NCI-H1694 (cell line): Measurements from ENCODE around the gene RAD23A.
A peak's percentile ranks its signal among the peaks of the same experiment; 100 is the strongest.
"Not testable (repeated sequence)": the region's sequence is repeated elsewhere in the genome, so short reads cannot be mapped to it uniquely, and the experiment has no call there.

Experiments
- DNase-seq: peaks from one replicate; lab custom pipeline; 2025; lab: John Stamatoyannopoulos, UW

Gene RAD23A

DNA sequence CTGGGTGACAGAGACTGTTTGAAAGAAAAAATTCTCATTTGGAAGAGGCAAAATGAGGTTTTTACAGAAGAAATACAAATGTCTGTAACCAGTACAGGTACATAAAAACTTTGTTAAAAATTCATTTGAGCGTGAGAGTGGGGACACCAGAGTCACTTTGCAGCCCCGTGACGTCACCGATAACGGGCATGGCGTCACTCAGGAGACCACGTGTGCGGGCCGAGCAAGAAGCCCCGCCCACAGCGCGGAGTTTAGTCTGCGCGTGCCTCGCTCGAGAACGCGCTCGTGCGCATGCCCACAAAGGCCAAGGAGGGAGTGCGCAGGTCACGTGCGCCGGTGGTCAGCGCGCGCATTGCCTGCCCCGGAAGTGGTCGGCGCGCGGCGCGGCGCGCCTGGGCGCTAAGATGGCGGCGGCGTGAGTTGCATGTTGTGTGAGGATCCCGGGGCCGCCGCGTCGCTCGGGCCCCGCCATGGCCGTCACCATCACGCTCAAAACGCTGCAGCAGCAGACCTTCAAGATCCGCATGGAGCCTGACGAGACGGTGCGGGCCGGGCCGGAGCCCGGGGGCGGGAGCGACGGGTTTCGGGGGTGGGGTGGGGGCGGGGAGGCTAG lies at the start of gene RAD23A:
RAD23A (plus strand) TSS at position 384 of the 613 bp plus-strand sequence; CDS start at position 471, 87 bp downstream.
- peak; percentile 81 for DNase-seq

DNA sequence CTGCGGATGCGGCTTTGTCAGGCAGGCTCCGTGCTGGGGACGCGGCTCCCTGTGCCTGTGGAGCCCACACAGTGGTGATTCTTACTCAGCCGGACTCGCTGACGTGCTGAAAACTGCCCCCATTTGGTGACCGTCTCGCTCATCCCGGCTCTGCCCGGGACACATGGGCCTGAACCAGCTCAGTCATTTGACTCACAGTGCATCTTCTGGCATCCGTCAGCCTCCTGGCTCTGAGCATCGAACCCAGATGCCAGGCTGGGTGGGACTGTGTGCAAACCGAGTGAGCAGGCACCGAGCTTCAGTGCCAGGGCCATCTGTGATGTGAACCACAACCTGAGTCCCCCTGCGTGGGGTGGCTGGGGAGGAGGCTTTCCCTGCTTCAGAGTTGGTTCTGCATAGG lies 49.2 kb upstream of the RAD23A start:
- no peak for DNase-seq

DNA sequence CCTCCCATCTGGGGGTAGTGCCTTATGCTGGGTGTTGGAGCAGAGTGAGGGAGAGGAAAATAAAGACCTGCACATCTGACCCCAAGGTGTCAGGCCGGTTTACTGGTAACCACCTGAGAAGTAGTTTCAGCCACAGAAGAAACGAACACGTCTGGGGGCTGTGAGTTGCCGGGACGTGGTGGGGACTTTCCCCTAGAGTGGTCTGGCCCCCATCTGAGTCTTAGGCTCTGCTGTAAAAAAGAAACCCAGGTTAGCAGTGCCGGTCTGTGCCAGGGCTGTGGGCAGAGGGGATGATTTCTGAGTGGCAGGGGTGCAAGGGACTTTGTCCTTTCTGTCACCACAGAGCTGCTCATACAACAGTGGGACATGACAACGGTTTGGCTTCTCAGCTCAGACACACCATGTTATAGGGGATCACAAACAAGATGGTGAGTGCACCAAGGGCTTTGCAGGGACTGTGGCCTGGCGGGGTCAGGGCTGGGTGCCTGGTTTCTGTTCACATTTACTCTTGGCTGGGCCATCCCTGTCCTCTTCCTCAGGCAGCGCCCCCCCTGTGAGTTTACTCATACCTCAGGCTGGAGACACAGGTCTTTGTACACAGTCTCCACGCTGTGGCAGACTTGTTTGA lies 45.7 kb upstream of the RAD23A start:
- DNase-seq: no peak

DNA sequence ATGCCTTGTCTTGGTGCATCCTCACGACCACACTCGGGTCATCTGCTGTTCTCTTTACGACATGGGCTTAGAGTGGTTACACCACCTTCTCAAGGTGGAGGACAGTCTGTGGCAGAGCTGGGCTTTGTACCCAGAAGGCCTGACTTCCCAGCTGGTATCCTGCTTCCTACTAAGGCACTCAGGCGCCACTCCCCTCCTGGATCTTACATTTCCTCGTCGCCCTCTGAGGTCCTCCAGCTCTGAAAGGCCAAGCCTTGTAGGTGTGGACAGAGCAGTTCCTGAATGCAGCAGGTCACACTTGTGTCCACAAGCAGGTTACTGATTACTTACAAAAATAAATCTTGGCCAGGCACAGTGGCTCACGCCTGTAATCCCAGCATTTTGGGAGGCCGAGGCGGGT lies 38.5 kb upstream of the RAD23A start:
- no peak for DNase-seq

DNA sequence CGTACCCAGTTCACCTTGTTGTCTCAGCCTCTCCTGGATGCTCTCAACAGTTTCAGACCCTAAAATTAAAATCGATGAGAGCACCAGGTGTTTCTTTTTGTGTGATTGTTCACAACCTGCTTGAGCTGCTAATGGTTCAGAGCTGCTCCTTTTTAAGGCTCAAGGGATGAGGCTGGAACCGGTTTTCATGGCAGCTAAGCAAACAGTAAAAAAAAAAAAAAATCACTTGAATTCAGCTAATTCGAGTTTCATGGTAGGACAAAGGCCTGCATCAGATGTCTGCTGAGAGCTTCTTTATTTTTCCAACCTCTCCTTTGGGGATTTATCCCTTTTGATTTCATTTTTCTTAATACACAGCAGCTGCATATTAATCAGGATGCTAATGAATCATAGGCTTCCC lies 33.1 kb upstream of the RAD23A start:
- DNase-seq: no peak

DNA sequence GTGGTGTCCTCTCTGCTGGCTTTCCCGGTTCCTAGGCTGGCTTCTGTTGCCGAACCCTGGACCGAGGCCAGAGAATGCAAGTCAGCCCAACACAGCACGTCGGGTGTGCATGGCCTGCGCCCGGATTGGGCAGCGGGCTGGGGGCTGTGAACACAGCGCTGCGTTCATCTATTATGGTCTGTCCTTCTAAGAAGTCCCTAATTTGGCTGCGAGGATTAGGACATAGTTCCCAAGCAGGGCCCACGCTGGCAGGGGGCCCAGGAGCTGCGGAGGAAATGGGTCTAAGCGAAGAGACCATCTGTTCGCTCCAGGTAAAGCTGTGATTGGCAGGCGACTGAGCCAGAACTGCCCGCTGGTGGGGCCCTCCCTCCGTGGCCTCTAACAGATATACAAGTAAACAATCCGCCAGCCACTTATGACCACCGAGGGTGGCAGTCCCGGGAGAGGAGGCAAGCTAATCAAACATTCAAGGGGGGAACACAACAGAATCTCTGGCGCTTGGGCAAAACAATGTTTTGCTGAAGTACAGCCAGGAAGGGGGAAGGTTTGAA lies 32.6 kb upstream of the RAD23A start:
- DNase-seq: peak; percentile 94

DNA sequence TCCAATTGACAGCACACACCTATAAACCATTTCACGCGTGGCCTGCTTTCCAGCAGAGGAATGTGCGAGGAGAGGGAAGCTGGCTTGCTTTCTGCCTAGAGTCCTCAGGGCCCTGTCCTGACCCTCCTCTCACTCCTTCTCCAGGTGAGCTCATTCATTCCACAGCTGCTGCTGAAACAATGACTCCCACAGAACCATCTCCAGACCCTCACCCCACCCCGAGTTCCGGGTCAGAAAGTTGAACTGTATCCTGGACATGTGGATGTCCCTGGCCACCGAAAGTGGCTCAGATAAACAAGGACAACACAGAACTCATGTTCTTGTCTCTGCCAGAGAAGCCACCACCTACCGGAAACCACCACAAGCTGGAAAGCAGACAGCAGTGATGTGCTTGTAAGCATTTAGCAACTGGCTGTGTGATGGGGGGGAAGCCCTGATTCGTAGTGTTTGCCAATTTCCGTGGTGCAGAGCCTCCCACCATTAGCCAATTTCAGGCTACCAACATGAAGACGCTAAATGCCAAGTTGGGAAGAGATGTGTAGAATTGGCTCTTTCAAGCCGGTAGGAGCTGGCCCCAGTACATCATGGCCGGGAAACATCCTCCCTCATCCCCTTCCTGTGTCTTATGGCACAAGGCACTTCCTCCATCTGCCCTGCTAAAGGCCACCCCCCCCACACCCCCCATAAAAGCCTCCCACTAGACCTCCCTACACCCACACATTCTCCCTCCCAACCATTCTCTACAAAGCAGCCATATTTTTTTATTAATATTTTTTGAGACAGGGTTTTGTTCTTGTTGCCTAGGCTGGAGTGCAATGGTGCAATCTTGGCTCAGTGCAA lies 31.6 kb upstream of the RAD23A start:
- no peak for DNase-seq

DNA sequence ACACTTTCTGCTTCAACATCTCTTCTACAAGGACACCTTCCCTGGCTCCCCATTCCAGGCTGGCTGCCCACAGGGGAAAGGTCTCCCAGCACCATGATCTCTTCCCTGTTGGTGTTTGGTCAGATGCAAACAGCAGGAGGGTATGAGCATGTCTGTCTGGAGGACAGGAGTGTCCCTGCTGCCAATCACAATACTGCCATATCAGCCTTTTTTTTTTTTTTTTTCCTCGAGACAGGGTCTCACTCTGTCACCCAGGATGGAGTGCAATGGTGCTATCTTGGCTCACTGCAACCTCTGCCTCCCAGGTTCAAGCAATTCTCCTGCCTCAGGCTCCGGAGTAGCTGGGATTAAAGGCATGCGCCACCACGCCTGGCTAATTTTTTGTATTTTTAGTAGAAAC lies 29.8 kb upstream of the RAD23A start:
- DNase-seq: not testable (repeated sequence)

DNA sequence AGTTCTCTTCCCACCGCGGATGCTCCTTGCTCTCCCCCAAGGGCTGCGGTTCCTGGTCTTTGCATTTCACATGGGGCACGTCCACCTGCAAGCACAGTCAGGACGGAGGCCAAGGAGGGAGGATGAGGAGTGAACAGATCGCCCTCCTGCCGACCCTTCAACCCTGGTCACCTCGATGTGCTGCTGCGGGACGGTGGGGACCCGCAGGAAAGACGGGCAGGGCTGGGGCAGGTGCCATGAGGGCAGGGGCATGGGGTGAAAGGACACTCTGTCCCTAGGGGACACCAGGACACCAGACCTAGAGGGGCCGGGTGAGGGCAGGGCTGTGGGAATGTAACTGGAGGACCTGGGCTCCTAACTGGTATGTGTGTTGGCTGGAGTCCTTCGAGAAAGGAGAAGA lies 27.4 kb upstream of the RAD23A start:
- no peak for DNase-seq

DNA sequence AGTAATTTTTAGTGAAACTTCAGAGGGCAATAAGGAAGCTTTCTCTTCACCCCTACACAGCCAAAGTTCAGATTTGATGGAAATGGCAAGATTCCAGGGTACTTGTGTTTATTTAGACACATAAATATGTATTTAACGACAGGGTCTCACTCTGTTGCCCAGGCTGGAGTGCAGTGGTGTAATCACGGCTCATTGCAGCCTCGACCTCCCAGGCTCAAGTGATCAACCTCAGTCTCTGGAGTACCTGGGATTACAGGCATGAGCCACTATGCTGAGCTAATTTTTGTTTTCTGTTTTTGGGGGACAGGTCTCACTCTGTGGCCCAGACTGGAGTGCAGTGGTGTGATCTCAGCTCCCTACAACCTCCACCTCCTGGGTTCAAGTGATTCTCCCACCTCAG lies 24.6 kb upstream of the RAD23A start:
- no peak for DNase-seq

DNA sequence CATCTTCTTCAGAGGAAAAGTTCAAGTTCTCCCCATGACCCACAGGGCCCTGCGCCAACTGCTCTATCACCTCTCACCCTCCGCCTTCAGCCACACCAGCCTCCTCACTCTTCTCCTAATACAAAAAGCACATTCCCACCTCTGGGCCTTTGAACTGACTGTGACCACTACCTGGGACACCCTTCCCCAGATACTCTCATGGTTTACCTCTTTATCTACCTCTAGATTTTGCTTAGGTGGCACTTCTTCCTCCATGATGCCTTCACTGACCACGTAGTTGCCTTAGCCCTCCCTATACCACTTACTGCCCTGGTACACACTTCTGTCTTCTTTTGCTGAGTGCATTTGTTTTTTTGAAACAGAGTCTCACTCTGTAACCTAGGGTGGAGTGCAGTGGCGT lies 22.7 kb upstream of the RAD23A start:
- DNase-seq: no peak

DNA sequence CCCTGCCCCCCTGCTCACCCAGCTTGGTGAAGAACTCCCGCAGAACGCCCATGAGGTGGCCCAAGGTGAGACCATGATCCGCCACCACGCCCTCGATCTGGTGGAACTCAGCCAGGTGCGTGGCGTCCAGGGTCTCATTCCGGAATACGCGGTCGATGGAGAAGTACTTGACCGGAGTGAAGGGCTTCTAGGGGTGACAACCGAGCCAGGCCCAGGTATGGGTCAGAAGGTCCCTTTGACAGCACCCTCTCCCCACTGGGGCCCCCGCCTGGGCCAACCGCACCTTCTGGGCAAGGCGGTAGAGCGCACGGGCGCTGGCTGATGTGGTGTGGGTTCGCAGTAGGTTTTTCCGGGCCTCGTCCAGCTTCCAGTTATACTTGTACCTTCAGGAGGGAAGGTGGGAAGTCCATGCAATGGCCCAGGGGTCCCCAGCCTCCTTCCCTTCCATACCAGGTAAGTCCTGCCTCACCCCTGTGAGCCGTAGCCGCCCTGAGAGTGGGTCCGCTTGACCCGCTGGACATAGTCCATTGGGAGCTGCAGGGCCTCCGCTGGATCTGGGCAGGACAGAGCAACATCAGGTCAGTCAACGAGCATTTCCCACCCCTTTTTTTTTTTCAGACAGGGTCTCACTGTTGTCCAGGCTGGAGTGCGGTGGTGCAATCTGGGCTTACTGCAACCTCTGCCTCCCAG lies 20.9 kb upstream of the RAD23A start:
- DNase-seq: no peak

DNA sequence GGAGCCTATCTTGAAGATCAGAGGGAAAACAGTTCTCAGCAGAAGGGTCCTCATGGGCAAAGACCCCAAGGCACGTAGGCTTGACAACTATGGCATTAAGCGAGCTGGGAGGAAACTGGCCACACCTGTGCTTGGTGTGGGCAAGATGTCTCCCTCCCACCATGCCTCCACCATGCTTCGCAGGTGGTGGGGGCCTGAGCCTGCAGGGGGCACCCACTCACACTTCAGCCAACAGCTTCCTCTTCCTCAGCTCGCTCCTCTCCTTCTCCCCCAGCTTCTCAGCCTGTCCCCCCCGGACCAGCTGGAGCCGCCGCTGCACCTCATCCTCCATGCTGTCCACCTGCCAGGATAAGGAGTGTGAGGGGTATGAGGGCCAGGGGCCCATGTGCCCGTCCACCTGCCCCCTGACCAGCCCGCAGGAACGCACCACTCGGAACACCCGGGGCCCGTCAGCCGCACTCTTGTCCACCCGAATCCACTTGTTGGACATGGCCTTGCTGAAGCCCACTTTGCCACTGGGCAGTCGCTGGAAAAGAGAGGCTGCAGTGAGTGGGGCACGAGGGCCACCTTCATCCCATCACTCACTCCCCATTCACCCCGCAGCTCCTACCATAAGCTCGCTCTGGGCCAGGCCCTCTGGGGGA lies 15.5 kb upstream of the RAD23A start:
- no peak for DNase-seq

DNA sequence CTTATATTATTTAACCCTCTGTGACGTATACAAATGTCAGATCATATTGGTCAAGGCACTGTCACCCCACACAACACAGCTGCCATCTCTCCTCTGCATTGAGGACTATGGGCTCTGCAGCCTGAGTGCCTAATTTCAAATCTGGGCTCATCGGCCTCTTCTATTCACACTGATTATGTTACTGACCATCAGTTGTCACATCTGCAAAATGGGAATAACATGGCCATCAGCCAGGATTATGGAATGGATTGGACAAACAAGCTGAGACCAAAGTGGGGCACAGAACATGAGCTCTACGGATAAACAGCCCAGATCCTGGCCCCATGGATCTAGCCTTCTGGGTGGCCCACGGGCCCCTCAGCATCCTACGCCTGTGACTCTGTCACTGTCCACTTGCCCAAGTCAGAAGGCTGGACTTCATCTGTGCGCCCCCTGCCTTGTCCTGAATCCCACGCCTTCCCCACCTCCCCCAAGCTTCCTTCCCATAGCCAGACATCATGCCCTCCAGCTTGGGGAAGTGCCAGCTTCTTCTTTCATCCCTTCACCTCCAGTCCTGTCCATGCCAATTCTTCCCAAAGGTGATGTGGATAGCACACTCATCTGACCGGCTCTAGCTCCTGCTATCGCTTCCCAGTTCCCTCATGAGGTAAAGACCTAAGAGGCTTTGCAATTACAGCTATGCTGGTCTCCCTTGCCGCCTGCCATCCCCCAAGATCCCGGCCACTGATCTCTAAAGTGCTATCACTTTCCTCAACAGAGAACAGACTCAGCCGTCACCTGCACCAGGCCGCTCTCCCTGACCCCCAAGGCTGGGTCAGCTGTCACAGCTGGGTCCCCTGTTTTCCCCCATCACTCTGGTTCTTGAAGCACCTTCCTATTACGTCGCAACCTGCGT lies 13.0 kb upstream of the RAD23A start:
- no peak for DNase-seq

DNA sequence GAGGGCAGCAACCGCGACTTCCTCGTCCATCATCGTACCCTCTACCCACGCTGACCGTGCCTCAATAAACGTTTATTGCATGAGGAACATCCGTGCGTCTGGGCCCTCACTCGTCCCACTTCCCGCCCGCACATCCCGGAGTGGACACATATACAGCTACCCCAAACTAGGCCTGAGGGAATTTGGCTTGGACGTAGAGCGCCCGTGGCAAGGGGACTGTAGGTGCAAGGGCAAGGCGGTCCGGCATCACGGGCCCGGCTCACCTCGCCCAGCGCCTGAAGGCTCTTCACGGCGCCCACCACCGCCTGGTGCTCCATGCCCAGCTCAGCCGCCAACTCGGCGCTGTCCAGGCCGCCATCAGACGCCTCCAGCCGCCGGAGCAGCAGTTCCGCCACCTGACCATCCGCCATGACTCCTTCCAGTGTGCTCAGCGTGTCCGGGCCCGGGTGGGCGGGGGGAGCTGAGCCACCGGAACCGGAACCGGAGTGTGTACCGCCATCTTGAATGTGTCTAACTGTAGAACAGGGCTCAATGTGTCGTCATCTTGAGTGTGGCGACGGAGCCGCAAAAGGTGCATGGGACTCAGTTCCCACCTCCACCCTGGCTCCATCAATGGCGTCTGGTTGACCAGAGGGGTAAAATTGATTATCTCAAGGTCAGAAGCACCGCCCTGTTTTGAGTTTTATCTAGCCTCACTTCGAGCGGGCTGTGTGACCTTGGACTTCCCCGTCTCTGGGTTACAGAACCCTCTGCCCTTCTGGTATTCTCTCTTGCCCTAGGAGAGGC lies 12.2 kb upstream of the RAD23A start, which contains the start of gene FARSA:
FARSA (minus strand) TSS at position 425 of the 786 bp plus-strand sequence; CDS start at position 410, 15 bp downstream.
- peak; percentile 72 for DNase-seq

DNA sequence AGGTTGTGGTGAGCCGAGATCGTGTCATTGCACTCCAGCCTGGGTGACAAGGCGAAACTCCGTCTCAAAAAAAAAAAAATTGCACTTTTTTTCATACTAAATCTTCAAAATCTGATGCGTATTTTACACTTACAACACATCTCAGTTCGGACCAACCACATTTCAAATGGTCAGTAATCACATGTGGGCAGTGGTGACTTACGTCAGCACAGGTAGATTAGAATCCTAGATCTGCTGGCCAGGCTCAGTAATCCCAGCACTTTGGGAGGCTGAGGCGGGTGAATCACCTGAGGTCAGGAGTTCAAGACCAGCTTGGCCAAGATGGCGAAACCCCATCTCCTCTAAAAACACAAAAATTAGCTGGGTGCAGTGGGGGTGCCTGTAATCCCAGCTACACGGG lies 10.6 kb upstream of the RAD23A start:
- DNase-seq: no peak

DNA sequence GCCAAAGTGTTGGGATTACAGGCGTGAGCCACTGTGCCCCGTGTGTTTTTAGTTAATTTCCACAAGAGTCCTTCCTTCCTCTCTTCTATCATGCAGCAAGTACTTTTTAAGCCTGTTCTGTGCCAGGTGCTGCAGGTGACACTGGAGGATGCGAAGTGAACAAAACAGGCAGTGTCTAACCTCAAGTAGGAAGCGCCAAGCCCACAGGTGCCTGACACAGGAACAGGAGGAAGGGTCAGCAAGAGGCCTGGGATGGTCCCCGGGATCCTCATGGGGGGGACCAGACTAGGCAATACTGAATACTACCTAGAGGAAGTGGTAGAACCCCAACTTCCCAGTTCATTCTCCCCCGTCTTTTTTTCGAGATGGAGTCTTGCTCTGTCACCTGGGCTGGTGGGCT lies 9.1 kb upstream of the RAD23A start:
- no peak for DNase-seq

DNA sequence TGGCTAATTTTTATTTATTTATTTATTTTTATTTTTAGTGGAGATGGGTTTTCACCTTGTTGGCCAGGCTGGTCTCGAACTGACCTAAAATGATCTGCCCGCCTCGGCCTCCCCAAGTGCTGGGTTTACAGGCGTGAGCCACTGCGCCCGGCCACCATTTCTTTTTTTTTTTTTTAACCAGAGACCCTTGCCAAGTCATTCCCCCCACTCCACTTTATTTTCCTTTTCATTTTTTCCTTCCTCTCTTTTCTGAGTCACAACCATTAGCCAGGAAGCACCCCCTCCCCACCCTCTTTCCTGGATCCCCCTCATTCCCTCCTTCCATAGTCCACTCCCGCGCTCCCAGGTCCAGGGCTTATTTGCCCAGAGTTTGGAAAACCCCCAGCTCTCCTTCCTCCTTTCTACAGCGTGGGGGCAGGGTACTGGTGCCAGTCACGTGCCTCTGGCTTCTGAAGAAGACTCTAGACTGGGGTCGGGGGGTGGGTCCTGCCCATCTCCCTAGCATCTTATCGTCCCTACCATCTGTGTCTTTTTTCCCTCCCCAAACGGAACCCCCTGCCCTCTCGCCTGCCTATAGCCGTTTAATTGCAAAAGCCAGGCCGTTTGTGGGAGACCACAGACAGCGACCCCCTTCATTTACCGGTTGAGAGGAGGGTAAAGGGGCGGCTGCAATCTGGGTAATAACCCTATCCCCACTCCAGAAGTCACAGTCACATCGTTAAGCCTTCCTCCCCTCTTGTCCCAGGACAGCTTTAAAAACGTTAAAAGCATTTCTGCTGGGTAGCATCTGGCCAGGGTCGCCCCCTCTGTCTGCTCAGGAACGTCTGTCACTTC lies 8.4 kb upstream of the RAD23A start:
- no peak for DNase-seq
